Pancreas (tissue), 10 donors: ENCODE data around the gene FAIM. TPM values are rescaled to one million over a fixed set of nuclear protein-coding genes. Genes with fewer than 3 reads are reported as not detected.
"Not testable (repeated sequence)": the region's sequence is repeated elsewhere in the genome, so short reads cannot be mapped to it uniquely, and the experiment has no call there.

Experiments
- ATAC-seq, 4 donors: fragments of 200-7000 bp; cut with Tn5 transposase; one replicate each; pipeline versions ENCODE4 v1.8.0 to v1.9.1; 2020; ENCODE audit warnings: mild to moderate bottlenecking in 4 of 4, moderate library complexity in 4 of 4
- DNase-seq, 6 donors: peaks; one replicate each; pipeline ENCODE4 v3.0.0-alpha.2; 2020
- FAIRE-seq: peaks from 2 replicates; lab custom pipeline; 2012; peaks lifted over from hg19 to GRCh38; lab: Jason Lieb, UNC
- H3K27ac ChIP-seq, 4 donors: fragments of 200-600 bp; sonication (generic); 1 replicate in 3 of 4; 2 replicates in 1 of 4; pipeline versions ENCODE4 v1.5.0 to v1.8.0; 2020
- H3K27me3 ChIP-seq, 4 donors: fragments of 200-600 bp; one replicate each; pipeline ENCODE4 v1.8.0; 2021
- H3K36me3 ChIP-seq, 3 donors: fragments of 200-600 bp; sonication (generic) in 1 of 3; one replicate each; pipeline versions ENCODE4 v1.5.0 to v1.8.0; 2020 to 2021
- H3K4me1 ChIP-seq, 3 donors: fragments of 200-600 bp; one replicate each; pipeline ENCODE4 v1.8.0; 2021
- H3K4me3 ChIP-seq, 4 donors: fragments of 200-600 bp; sonication (generic) in 2 of 4; one replicate each; pipeline versions ENCODE4 v1.5.0 to v1.8.0; 2020 to 2021
- H3K9me3 ChIP-seq, 4 donors: fragments of 200-600 bp; one replicate each; pipeline ENCODE4 v1.8.0; 2021
- WGBS, 2 donors: extraction: QIAGEN DNeasy Blood & Tissue Kit; methylation state at CpG; one replicate each; pipeline ENCODE4 v1.1.7; 2013; 5-methylcytosine and 5-hydroxymethylcytosine counted together
- intact Hi-C, 3 donors: fragments of 100-400 bp; cut with DNase I; formaldehyde crosslinking; loops; one replicate each; pipeline versions ENCODE4 v1.11.1 to v1.14.2; 2022
- polyA plus RNA-seq, 2 donors: library from polyadenylated mRNA; stranded (reverse); fragments of 200-250 nt; gene quantifications; one replicate each; pipeline ENCODE4 v1.2.3, GENCODE V29; 2013
- total RNA-seq, 6 donors: library from RNA; stranded (reverse); fragmentation: NEBNext Ultra II Directional in 4 of 6; extraction: Animal tissue kit (Norgen Biotek cat#: 25700) in 4 of 6; gene quantifications; one replicate each; pipeline versions ENCODE4 v1.2.1 to v1.2.4, GENCODE V29; 2021 to 2023
- TF ChIP-seq, protein P1 (sequence below), 4 donors: fragments of 200-600 bp; sonication (generic) in 3 of 4; IDR thresholded peaks; one replicate each; pipeline versions ENCODE4 v1.5.0 to v1.8.0; 2021; ENCODE audit warnings: antibody characterized with exemption in 4 of 4
- donor health status: healthy with polysubstance abuse.
- donor health status: DM: no; HTN: no; CAD: no; lungs with moderate emphysema.
- donor health status: DM: no; HTN: no; CAD: no.
- donor health status: control.
- donor health status: control.
- donor health status: Bipolar disorder and iron deficiency.
- donor health status: DM: yes; HTN: yes; CAD: no.
- donor health status: DM: no; HTN: no; CAD: no.
- donor health status: DM: no; HTN: no; CAD: no.
- donor health status: DM: yes; HTN: yes; CAD: no.

Gene FAIM
- 10 to 100 TPM; 10.5 to 17.7 (median 13.4) TPM for total RNA-seq
- 10 to 100 TPM; 32.4 to 36.5 TPM for polyA plus RNA-seq

DNA sequence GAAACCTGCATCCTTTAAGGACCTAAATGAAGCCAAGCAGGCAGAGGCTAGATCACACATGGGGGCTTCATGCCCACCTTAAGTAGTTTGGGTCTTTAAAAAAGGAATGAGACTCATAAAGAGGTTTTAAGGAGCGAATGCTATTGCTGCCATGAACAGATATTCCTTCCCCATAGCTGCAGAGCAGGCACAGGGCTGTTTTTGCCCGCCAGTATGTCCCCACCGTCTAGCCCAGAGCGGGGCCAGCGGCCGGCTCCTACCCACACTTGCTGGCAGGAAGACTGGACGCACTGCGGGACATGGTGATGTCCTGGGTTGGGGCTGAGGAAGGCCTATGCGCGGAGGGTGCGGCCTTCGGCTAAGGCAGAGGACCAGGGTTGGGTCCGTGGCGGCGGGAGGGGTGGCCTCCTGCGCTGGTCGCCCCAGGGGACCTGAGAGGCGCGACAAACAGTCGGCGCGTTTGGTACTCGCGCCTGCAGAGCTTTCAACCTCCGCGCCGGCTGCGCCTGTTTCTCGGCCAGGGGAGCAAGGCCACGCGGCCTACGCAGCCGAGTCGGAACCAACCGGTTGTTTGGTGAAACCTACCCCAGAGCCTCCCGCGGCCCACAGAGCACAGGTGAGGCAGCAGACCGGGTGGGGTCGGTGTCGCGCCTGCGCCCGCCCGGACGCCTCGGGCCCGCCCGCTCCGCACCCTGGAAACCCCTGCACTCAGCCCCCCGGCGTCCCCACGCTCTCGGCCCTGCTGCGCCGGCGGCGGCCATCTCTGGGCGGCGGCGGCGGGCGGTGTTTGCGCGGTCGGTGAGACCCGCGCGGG, at the start of gene FAIM:
TSS of gene FAIM (plus strand) at position 450 of the 814 bp plus-strand sequence. CDS start 10,956 bp downstream, outside the sequence.
- WGBS, 2 donors, result 2% methylated on average over 60 to 68 of the region's 68 CpGs
- DNase-seq (peak; percentile 72 to 92 (median 80)), ATAC-seq (peak; percentile 77 to 84 (median 82)), FAIRE-seq (no peak)
- Histone ChIP-seq H3K4me3 (peak within 1 kb of the TSS; percentile 49 to 80 (median 71)), H3K36me3 (no peaks in the 10 kb centered on the region), H3K9me3 (no peaks in the 10 kb centered on the region), H3K4me1 (peaks cover 0 to 19% (median 3%) of the 10 kb centered on the region in 3 donors), H3K27me3 (no peaks in the 10 kb centered on the region), H3K27ac (peak within 1 kb of the TSS; percentile 97 to 98 (median 98))
- intact Hi-C loops, result no loop called here
- TF ChIP-seq, protein P1, sequence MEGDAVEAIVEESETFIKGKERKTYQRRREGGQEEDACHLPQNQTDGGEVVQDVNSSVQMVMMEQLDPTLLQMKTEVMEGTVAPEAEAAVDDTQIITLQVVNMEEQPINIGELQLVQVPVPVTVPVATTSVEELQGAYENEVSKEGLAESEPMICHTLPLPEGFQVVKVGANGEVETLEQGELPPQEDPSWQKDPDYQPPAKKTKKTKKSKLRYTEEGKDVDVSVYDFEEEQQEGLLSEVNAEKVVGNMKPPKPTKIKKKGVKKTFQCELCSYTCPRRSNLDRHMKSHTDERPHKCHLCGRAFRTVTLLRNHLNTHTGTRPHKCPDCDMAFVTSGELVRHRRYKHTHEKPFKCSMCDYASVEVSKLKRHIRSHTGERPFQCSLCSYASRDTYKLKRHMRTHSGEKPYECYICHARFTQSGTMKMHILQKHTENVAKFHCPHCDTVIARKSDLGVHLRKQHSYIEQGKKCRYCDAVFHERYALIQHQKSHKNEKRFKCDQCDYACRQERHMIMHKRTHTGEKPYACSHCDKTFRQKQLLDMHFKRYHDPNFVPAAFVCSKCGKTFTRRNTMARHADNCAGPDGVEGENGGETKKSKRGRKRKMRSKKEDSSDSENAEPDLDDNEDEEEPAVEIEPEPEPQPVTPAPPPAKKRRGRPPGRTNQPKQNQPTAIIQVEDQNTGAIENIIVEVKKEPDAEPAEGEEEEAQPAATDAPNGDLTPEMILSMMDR (IDR thresholded peaks at IDR 0.05), result no peak

- Histone ChIP-seq H3K36me3 (peaks cover 0 to 8% (median 2%) of the 10 kb centered on the region in 3 donors), H3K27me3 (no peaks in the 10 kb centered on the region), H3K9me3 (no peaks in the 10 kb centered on the region), H3K4me1 (no peaks in the 10 kb centered on the region), H3K27ac (no peak overlapping the region), H3K4me3 (no peak overlapping the region)
- ATAC-seq (no peak), FAIRE-seq (no peak), DNase-seq (no peak)
- WGBS, 2 donors, result 88 to 98% methylated on average over 4 of the region's 4 CpGs
- TF ChIP-seq, protein P1 (IDR thresholded peaks at IDR 0.05), result no peak
- intact Hi-C loops, result no loop called here
These were observed 49.4 kb upstream of the FAIM start for GRCh38 chr3:138559134-138559533.

DNA sequence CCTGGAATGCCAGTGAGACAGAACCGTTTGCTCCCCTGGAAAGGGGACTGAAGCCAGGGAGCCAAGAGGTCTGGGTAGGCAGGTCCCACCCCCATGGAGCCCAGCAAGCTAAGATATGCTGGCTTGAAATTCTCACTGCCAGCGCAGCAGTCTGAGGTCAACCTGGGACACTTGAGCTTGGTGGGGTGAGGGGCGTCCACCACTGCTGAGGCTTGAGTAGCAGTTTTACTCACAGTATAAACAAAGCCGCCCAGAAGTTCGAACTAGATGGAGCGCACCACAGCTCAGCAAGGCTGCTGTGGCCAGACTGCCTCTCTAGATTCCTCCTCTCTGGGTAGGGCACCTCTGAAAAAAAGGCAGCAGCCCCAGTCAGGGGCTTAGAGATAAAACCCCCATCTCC, 48.1 kb upstream of the FAIM start:
- Histone ChIP-seq H3K36me3 (peaks cover 0 to 8% (median 2%) of the 10 kb centered on the region in 3 donors), H3K9me3 (no peaks in the 10 kb centered on the region), H3K4me1 (no peaks in the 10 kb centered on the region), H3K4me3 (no peak overlapping the region), H3K27ac (no peak overlapping the region), H3K27me3 (no peaks in the 10 kb centered on the region)
- 97% methylated on average over 6 of the region's 6 CpGs for WGBS, 2 donors
- FAIRE-seq (no peak), ATAC-seq (no peak), DNase-seq (no peak)
- intact Hi-C loops, result no loop called here
- TF ChIP-seq, protein P1 (IDR thresholded peaks at IDR 0.05), result no peak

DNA sequence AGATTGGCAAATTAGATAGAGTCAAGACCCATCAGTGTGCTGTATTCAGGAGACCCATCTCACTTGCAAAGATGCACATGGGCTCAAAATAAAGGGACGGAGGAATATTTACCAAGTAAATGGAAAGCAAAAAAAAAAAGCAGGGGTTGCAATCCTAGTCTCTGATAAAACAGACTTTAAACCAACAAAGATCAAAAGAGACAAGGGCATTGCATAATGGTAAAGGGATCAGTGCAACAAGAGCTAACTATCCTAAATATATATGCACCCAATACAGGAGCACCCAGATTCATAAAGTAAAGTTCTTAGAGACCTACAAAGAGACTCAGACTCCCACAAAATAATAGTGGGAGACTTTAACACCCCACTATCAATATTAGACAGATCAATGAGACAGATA, 45.7 kb upstream of the FAIM start:
- not testable (repeated sequence) for H3K27ac ChIP-seq, H3K4me3 ChIP-seq

GRCh38 chr3:138566293-138566692, 42.3 kb upstream of the FAIM start:
- H3K4me1 ChIP-seq, H3K36me3 ChIP-seq, H3K27me3 ChIP-seq, H3K9me3 ChIP-seq, H3K4me3 ChIP-seq, H3K27ac ChIP-seq, DNase-seq, ATAC-seq, FAIRE-seq, intact Hi-C loops: not testable (repeated sequence)
- WGBS, 2 donors, result 77 to 90% methylated on average over 2 of the region's 2 CpGs

More for the DNA sequence above, 45.7 kb upstream of the FAIM start:
- 74 to 87% methylated on average over 1 of the region's 1 CpG for WGBS, 2 donors
- FAIRE-seq, H3K27me3 ChIP-seq, ATAC-seq, H3K9me3 ChIP-seq, H3K4me1 ChIP-seq, intact Hi-C loops, H3K36me3 ChIP-seq, DNase-seq: not testable (repeated sequence)

GRCh38 chr3:138567403-138567802, 41.2 kb upstream of the FAIM start:
- Histone ChIP-seq H3K4me1 (no peaks in the 10 kb centered on the region), H3K36me3 (peaks cover 0 to 10% (median 0%) of the 10 kb centered on the region in 3 donors), H3K4me3 (no peak overlapping the region), H3K9me3 (no peaks in the 10 kb centered on the region), H3K27me3 (no peaks in the 10 kb centered on the region), H3K27ac (no peak overlapping the region)
- TF ChIP-seq, protein P1 (IDR thresholded peaks at IDR 0.05), result no peak
- ATAC-seq (peak in 3 of 4 donors; percentile 43 to 81 (median 49)), DNase-seq (no peak), FAIRE-seq (no peak)
- intact Hi-C loops, result no loop called here
